Loucy (cell line): ENCODE data around the gene SLC16A9.

Source experiments
- CTCF ChIP-seq: fragments of 200-600 bp; sonication (generic); conservative IDR thresholded peaks from 2 replicates; pipeline ENCODE4 v1.5.1; 2014; ENCODE audit warnings: mild to moderate bottlenecking, antibody characterized with exemption, low read length
- EZH2phosphoT487 ChIP-seq: fragments of 200-600 bp; IDR thresholded peaks from 2 replicates; pipeline ENCODE4 v1.6.1; 2018; ENCODE audit warnings: antibody characterized with exemption, mild to moderate bottlenecking, moderate library complexity, borderline replicate concordance

- TF ChIP-seq CTCF (no peak), EZH2phosphoT487 (no peak)
Measured at GRCh38 chr10:59601985-59602384, 107.7 kb downstream of the SLC16A9 start.
